ENCODE results near the gene SPTB. TPM values are rescaled to one million over a fixed set of nuclear protein-coding genes. Genes with fewer than 3 reads are reported as not detected.

SPTB gene
- total RNA-seq, 1 donor from 2014 or later = 312 TPM

GRCh38 chr14:64766430-64767151 lies 113.1 kb downstream of the SPTB start:
- no peaks in the 10 kb centered on the region for H3K27me3 ChIP-seq (ENCODE audit: control insufficient read depth in 3 of 3, insufficient read depth in 3 of 3, low read length in 3 of 3)
- peaks cover 26 to 30% (median 29%) of the 10 kb centered on the region in 3 donors for H3K4me1 ChIP-seq (ENCODE audit: control insufficient read depth in 3 of 3, insufficient read depth in 3 of 3, low read length in 3 of 3)
- H3K9ac ChIP-seq (ENCODE audit: low read depth in 1 of 3, low read length in 3 of 3) = peak overlapping the region in 1 of 3 donors; percentile 8
- peaks cover 62 to 80% (median 65%) of the 10 kb centered on the region in 3 donors for H3K36me3 ChIP-seq (ENCODE audit: control insufficient read depth in 3 of 3, insufficient read depth in 3 of 3, low read length in 3 of 3)
- no peak overlapping the region for H3K27ac ChIP-seq (ENCODE audit: low read depth, low read length)
- H3K9me3 ChIP-seq (ENCODE audit: control insufficient read depth in 3 of 3, low read length in 3 of 3) = no peaks in the 10 kb centered on the region
- no peak overlapping the region for H3K4me3 ChIP-seq (ENCODE audit: low read length in 3 of 3)

GRCh38 chr14:64765740-64766302 lies 113.9 kb downstream of the SPTB start:
- Histone ChIP-seq H3K36me3 (ENCODE audit: control insufficient read depth in 3 of 3, insufficient read depth in 3 of 3, low read length in 3 of 3) (peaks cover 56 to 73% (median 57%) of the 10 kb centered on the region in 3 donors), H3K4me1 (ENCODE audit: control insufficient read depth in 3 of 3, insufficient read depth in 3 of 3, low read length in 3 of 3) (peaks cover 33 to 37% (median 35%) of the 10 kb centered on the region in 3 donors), H3K9me3 (ENCODE audit: control insufficient read depth in 3 of 3, low read length in 3 of 3) (no peaks in the 10 kb centered on the region), H3K27ac (ENCODE audit: low read depth, low read length) (no peak overlapping the region), H3K27me3 (ENCODE audit: control insufficient read depth in 3 of 3, insufficient read depth in 3 of 3, low read length in 3 of 3) (no peaks in the 10 kb centered on the region), H3K9ac (ENCODE audit: low read depth in 1 of 3, low read length in 3 of 3) (no peak overlapping the region), H3K4me3 (ENCODE audit: low read length in 3 of 3) (no peak overlapping the region)

- peak overlapping the region; percentile 11 for H3K27ac ChIP-seq (ENCODE audit: low read depth, low read length)
- H3K9me3 ChIP-seq (ENCODE audit: control insufficient read depth in 3 of 3, low read length in 3 of 3) = no peaks in the 10 kb centered on the region
- H3K27me3 ChIP-seq (ENCODE audit: control insufficient read depth in 3 of 3, insufficient read depth in 3 of 3, low read length in 3 of 3) = no peaks in the 10 kb centered on the region
- H3K36me3 ChIP-seq (ENCODE audit: control insufficient read depth in 3 of 3, insufficient read depth in 3 of 3, low read length in 3 of 3) = peaks cover 50 to 66% (median 50%) of the 10 kb centered on the region in 3 donors
- peaks cover 35 to 47% (median 42%) of the 10 kb centered on the region in 3 donors for H3K4me1 ChIP-seq (ENCODE audit: control insufficient read depth in 3 of 3, insufficient read depth in 3 of 3, low read length in 3 of 3)
- peak overlapping the region in 1 of 3 donors; percentile 45 for H3K9ac ChIP-seq (ENCODE audit: low read depth in 1 of 3, low read length in 3 of 3)
- peak overlapping the region in 1 of 3 donors; percentile 22 for H3K4me3 ChIP-seq (ENCODE audit: low read length in 3 of 3)
Observed at GRCh38 chr14:64764641-64765520, 114.8 kb downstream of the SPTB start.

- peaks cover 43 to 56% (median 50%) of the 10 kb centered on the region in 3 donors for H3K4me1 ChIP-seq (ENCODE audit: control insufficient read depth in 3 of 3, insufficient read depth in 3 of 3, low read length in 3 of 3)
- H3K4me3 ChIP-seq (ENCODE audit: low read length in 3 of 3) = peak overlapping the region in 1 of 3 donors; percentile 22
- H3K9me3 ChIP-seq (ENCODE audit: control insufficient read depth in 3 of 3, low read length in 3 of 3) = no peaks in the 10 kb centered on the region
- no peaks in the 10 kb centered on the region for H3K27me3 ChIP-seq (ENCODE audit: control insufficient read depth in 3 of 3, insufficient read depth in 3 of 3, low read length in 3 of 3)
- peak overlapping the region in 1 of 3 donors; percentile 45 for H3K9ac ChIP-seq (ENCODE audit: low read depth in 1 of 3, low read length in 3 of 3)
- H3K36me3 ChIP-seq (ENCODE audit: control insufficient read depth in 3 of 3, insufficient read depth in 3 of 3, low read length in 3 of 3) = peaks cover 41 to 61% (median 42%) of the 10 kb centered on the region in 3 donors
- H3K27ac ChIP-seq (ENCODE audit: low read depth, low read length) = peak overlapping the region; percentile 11
Observed at GRCh38 chr14:64763801-64764621, 115.7 kb downstream of the SPTB start.

GRCh38 chr14:64763085-64763782 lies 116.5 kb downstream of the SPTB start:
- Histone ChIP-seq H3K36me3 (ENCODE audit: control insufficient read depth in 3 of 3, insufficient read depth in 3 of 3, low read length in 3 of 3) (peaks cover 37 to 56% (median 38%) of the 10 kb centered on the region in 3 donors), H3K4me3 (ENCODE audit: low read length in 3 of 3) (no peak overlapping the region), H3K27ac (ENCODE audit: low read depth, low read length) (peak overlapping the region; percentile 63), H3K9ac (ENCODE audit: low read depth in 1 of 3, low read length in 3 of 3) (no peak overlapping the region), H3K9me3 (ENCODE audit: control insufficient read depth in 3 of 3, low read length in 3 of 3) (no peaks in the 10 kb centered on the region), H3K27me3 (ENCODE audit: control insufficient read depth in 3 of 3, insufficient read depth in 3 of 3, low read length in 3 of 3) (no peaks in the 10 kb centered on the region), H3K4me1 (ENCODE audit: control insufficient read depth in 3 of 3, insufficient read depth in 3 of 3, low read length in 3 of 3) (peaks cover 50 to 63% (median 58%) of the 10 kb centered on the region in 3 donors)

- no peaks in the 10 kb centered on the region for H3K27me3 ChIP-seq (ENCODE audit: control insufficient read depth in 3 of 3, insufficient read depth in 3 of 3, low read length in 3 of 3)
- H3K36me3 ChIP-seq (ENCODE audit: control insufficient read depth in 3 of 3, insufficient read depth in 3 of 3, low read length in 3 of 3) = peaks cover 31 to 47% (median 34%) of the 10 kb centered on the region in 3 donors
- peak overlapping the region in 2 of 3 donors; percentile 34 to 49 for H3K4me3 ChIP-seq (ENCODE audit: low read length in 3 of 3)
- no peaks in the 10 kb centered on the region for H3K9me3 ChIP-seq (ENCODE audit: control insufficient read depth in 3 of 3, low read length in 3 of 3)
- peaks cover 59 to 72% (median 67%) of the 10 kb centered on the region in 3 donors for H3K4me1 ChIP-seq (ENCODE audit: control insufficient read depth in 3 of 3, insufficient read depth in 3 of 3, low read length in 3 of 3)
- H3K27ac ChIP-seq (ENCODE audit: low read depth, low read length) = peak overlapping the region; percentile 63
- H3K9ac ChIP-seq (ENCODE audit: low read depth in 1 of 3, low read length in 3 of 3) = peak overlapping the region in 2 of 3 donors; percentile 28 to 57
Observed at GRCh38 chr14:64762044-64763034, 117.4 kb downstream of the SPTB start.

GRCh38 chr14:64761441-64762043 lies 118.2 kb downstream of the SPTB start:
- Histone ChIP-seq H3K9me3 (ENCODE audit: control insufficient read depth in 3 of 3, low read length in 3 of 3) (no peaks in the 10 kb centered on the region), H3K36me3 (ENCODE audit: control insufficient read depth in 3 of 3, insufficient read depth in 3 of 3, low read length in 3 of 3) (peaks cover 29 to 40% (median 29%) of the 10 kb centered on the region in 3 donors), H3K4me3 (ENCODE audit: low read length in 3 of 3) (peak overlapping the region in 1 of 3 donors; percentile 34), H3K27me3 (ENCODE audit: control insufficient read depth in 3 of 3, insufficient read depth in 3 of 3, low read length in 3 of 3) (no peaks in the 10 kb centered on the region), H3K27ac (ENCODE audit: low read depth, low read length) (peak overlapping the region; percentile 63), H3K4me1 (ENCODE audit: control insufficient read depth in 3 of 3, insufficient read depth in 3 of 3, low read length in 3 of 3) (peaks cover 67 to 80% (median 75%) of the 10 kb centered on the region in 3 donors), H3K9ac (ENCODE audit: low read depth in 1 of 3, low read length in 3 of 3) (peak overlapping the region in 2 of 3 donors; percentile 28 to 57)

GRCh38 chr14:64760916-64761315 lies 118.8 kb downstream of the SPTB start:
- H3K9me3 ChIP-seq (ENCODE audit: control insufficient read depth in 3 of 3, low read length in 3 of 3) = no peaks in the 10 kb centered on the region
- H3K36me3 ChIP-seq (ENCODE audit: control insufficient read depth in 3 of 3, insufficient read depth in 3 of 3, low read length in 3 of 3) = peaks cover 22 to 34% (median 23%) of the 10 kb centered on the region in 3 donors
- no peak overlapping the region for H3K27ac ChIP-seq (ENCODE audit: low read depth, low read length)
- no peak overlapping the region for H3K4me3 ChIP-seq (ENCODE audit: low read length in 3 of 3)
- no peak overlapping the region for H3K9ac ChIP-seq (ENCODE audit: low read depth in 1 of 3, low read length in 3 of 3)
- H3K27me3 ChIP-seq (ENCODE audit: control insufficient read depth in 3 of 3, insufficient read depth in 3 of 3, low read length in 3 of 3) = no peaks in the 10 kb centered on the region
- H3K4me1 ChIP-seq (ENCODE audit: control insufficient read depth in 3 of 3, insufficient read depth in 3 of 3, low read length in 3 of 3) = peaks cover 71 to 83% (median 79%) of the 10 kb centered on the region in 3 donors

All from skeletal muscle tissue (tissue), 4 donors.